Measurements from ENCODE around the gene OBSL1.

Gene OBSL1

DNA sequence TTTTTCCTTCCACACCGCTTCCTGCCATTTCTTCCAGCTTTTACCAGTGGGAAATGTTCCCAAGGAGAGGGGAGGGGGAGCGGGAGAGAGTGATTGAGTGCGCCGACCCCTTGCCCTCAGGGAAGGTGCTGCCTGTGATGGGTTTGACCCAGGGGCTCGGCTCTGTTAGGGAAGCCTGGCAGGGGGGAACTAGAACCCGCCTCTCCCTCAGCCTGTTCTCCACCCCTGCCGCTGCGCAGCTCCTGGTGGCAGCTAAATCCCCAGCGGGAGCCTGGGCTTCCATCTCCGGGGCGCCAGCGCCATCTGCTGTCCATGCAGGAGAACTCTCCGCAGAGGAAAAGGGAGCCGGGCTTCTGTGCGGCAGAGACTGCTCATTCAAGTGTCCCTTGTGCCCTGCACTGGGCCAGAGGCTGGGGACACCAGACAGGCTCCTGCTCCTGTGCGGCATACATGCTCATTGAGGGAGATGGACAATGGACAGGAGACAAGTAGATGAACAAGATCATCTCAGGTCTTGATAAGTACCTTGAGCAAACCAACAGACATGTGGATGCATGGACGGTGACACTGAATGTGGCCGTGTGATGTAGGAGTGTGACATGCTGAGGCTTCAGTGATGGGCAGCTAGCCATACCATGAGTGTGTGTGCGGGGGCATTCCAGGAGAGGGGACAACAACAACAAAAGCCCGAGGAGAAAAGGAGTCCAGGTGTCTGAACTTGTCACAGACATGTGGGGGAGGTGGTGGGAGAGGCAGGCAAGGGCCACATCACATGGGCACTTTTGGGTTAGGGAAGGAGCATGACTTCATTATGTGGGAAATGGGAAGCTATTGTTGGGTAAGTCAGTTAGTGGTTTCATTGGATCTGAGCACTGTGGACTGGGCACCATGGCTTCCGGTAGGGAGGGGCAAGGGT, 41.0 kb downstream of the OBSL1 start:
- peak; percentile 54 to 80 for DNase-seq

GRCh38 chr2:219527472-219527871, 43.9 kb downstream of the OBSL1 start:
- no peak for DNase-seq

DNA sequence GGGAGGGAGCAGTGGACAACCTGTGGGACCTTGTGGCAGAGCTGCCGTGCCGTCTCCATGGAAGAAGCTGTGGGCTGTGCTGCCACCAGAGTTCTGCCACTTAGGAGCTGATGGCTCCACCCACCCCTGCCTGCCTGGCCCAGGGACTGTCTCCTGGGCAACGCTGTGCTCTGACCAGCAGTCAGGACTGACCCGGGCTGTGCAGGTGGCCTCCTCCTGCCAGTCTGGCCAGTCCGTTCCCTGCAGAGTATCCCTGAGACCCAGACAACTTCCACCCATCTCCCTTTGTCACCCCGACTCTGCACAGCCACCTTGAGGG, 44.3 kb downstream of the OBSL1 start:
- no peak for DNase-seq

- no peak for DNase-seq
Measured at GRCh38 chr2:219526320-219527075, 44.8 kb downstream of the OBSL1 start.

- DNase-seq: no peak
Measured at GRCh38 chr2:219525533-219526232, 45.7 kb downstream of the OBSL1 start.

DNA sequence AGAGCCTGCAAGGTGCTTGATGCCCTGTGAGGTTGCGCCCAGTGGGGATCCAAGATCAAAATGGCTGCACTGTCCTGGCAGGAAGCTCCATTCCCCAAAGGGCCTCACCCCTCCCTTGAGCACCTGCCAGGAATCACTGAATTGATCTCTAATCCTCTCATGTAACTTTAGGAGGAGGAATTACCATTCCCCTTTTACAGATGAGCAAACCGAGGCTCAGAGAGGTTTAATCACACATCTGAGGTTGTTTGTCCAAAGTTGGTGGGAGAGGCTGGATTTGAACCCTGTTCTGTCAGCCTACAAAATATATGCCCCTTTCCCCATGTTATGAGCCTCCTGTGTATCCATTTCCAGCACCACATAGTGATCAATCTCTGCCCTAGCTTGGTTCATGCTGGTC, 46.5 kb downstream of the OBSL1 start:
- DNase-seq: no peak

- no peak for DNase-seq
Measured at GRCh38 chr2:219523031-219523671, 48.2 kb downstream of the OBSL1 start.

- no peak for DNase-seq
Measured at GRCh38 chr2:219522111-219523030, 49.0 kb downstream of the OBSL1 start.

DNA sequence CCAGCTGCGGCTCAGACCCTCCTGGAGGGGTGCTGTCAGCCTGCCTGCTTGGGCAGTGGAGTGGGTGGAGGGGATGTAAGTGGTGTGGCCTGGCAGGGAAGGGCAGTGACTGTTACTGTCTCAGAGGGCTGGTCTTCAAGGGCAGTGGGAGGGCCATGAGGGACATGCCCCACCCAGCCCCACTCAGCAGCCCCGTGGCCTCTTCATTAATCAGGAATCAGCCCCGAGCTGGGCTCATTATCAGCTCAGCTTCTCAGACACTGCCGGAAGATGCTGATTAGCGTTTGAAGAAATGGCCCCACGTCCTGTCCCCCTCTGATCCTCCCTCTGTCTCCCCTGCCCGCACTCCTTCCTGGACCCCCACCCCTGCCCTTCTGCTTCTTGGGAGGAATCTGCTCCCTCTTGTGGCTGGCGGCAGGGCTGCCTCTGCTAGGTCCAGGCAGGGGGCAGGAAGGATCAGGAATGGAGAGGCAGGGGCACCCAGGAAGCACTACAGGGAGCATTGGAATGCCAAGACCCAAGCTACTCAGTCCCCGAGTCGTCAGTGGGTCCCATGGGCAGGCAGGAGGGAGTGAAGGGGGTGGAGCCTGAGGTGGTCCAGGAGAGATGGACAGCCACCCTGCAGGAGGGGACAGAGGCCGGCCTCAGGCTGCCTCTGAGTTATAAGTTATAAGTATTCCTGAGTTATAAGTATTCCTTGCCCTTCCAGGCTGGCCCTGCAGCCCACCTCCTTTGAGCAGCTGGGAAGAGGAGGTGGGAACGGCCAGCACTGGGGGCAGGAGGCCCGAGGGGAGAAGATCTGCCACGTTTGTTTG, 50.1 kb downstream of the OBSL1 start:
- peak; percentile 45 to 60 for DNase-seq

DNA sequence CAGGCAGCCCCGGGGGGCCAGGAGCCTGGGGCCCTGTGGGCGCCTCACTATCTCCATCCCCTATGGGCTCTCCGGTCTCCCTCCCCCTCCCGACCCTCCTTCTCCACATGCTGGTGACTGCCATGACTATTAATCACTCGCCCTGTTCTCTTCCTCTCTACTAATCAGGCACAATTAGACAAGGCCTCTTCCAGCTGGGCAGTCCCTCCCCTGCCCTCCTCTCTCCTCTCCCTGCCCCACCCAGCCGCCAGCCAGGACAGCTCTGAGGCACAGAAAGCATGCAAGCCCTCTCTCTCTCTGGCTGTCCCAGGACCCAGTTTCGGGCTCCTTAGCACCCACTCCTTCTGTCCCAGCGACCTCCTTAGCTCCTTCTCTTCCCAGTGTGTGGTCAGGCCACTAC, 51.3 kb downstream of the OBSL1 start:
- DNase-seq: no peak

DNA sequence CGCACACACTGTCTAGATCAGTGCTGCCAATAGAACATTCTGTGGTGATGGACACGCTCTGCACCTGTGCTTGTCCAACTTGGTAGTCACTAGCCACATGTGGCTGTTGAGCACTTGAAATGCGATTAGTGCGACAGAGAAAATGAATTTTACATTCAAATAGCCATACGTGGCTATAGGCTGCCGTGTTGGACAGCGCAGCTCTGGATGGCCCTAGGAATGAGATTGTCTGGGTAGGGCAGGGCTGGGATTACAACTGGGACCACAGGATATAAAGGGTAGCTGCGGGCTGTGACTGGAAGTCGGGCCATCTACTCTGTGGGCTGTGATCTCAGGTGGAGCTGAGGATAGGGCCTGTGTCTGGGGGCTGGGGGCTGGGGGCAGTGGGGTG, 51.8 kb downstream of the OBSL1 start:
- no peak for DNase-seq

DNA sequence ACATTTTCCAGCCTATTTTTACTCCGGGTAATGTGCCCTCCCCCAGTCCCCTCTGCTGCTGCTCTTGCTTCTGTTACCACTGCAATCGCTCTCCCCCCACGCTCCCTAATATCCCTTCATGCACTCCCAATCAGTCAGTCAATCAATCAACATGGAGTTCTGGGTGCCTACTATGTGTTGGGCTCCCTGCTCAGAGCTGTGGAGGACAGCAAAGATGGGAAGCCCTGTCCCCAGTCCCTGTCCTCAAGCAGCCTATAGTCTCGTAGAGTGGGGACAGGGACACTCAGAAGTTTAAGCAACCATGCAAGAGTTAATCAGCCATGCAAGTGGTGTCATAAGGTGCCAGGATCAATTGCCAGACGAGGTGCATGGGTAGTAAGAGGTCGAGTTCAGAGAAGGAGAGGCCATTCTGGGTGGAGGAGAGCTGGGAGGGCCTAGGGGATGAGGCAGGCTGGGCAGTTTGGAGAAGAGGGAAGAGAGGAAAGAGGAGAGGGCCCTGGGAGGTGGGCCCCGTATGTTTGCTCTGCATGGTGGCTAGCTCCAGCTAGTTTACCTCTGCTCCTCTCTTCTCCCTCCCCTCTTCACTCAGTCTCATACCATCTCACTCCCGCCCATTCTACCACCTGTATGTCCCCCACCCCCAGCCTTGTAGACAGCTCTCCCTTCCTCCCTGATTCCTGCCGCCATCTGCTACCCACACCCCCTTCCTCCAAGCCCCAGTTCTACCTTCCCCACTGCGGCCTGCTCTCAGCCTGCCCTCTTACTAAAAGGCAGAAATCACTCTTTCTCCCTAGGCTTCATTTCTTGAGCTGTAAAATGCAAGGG, 53.2 kb downstream of the OBSL1 start:
- DNase-seq: no peak

- no peak for DNase-seq
Measured at GRCh38 chr2:219516888-219517287, 54.5 kb downstream of the OBSL1 start.

GRCh38 chr2:219515874-219516629, 55.3 kb downstream of the OBSL1 start:
- DNase-seq: no peak

GRCh38 chr2:219514836-219515235, 56.5 kb downstream of the OBSL1 start:
- no peak for DNase-seq

GRCh38 chr2:219514196-219514761, 57.1 kb downstream of the OBSL1 start, which contains the start of gene ASIC4:
TSS of gene ASIC4 (plus strand) at chr2:219514482. CDS start at chr2:219514725, 243 bp downstream.
- DNase-seq: no peak

DNA sequence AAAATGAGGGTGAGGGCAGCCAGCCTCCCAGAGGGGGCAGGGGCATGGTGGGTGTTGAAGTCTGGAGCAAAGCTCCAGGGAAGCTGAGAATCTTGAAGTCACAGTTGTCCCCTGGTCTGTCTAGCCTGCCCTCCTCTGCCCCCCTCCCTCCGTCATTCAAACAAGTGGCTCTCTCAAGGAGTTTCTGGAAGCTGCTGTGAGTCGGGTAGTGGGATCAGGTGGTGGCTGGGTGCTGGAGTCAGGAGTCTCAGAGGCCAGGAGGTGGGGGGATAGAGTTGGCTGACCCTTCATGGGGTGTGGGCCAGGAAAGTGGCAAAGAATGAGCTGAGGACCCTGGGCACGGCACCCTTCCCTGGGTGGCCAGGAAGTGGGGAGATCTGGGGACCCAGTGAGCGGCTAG, 57.6 kb downstream of the OBSL1 start:
- no peak for DNase-seq

DNA sequence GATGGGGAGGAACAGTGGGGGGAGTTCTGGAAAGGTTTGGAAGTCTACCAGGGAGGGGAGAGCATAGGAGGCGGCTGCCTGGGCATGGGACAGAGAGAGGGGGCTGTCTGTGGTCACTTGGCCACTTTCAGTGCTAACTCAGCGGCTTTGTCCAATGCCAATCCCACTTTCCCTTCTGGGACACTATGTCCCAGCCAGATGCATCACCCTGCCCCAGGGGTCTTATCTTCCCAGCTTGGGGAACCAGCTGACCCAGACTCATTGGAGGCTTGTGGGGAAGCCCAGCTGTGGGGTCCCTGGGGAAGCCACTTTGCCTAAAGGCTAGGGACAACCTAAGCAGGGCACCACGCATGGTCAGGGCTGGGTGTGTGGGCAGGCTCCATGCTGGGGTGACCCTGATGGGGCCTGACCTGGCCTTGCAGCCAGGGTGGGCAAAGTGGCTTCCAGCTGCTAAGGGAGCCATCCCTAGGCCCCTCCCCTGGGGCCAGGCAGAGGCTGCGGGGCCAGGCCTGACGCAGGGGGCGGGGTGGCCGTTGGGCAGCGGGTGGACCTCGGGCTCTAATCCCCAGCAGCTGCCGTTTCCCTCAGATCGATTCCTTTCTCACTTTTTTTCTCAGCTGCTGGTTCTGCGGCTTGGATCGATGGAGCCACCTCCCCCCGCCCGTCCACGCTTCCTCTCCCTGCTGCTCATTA, 58.7 kb downstream of the OBSL1 start:
- DNase-seq: no peak
